ENCODE measurements around the gene JAG2. TPM values are rescaled to one million over a fixed set of nuclear protein-coding genes. Genes with fewer than 3 reads are reported as not detected.

The JAG2 gene
- total and polyA plus RNA-seq, 2 of the 4 experiments (the other 2 are of a cell fraction): 0.18 to 0.58 TPM

- Histone ChIP-seq H3K79me1 (ENCODE audit: low read depth in 1 of 2, low read length in 2 of 2) (no peaks in the 10 kb centered on the region), H3K56ac (ENCODE audit: extremely low read depth, insufficient read depth, low read length) (no peak overlapping the region), H2BK5ac (ENCODE audit: low read depth, low read length, poor library complexity, severe bottlenecking) (no peak overlapping the region), H2AFZ (replicated peaks; ENCODE audit: low read length, poor library complexity) (no peak overlapping the region), H2AK5ac (ENCODE audit: low read depth, low read length) (no peak overlapping the region), H3K18ac (ENCODE audit: low read depth, low read length) (no peak overlapping the region), H2BK120ac (ENCODE audit: low read depth, low read length) (no peak overlapping the region), H3K23ac (ENCODE audit: low read depth, low read length) (no peak overlapping the region), H3K4me3 (ENCODE audit: insufficient read depth, low read depth, low read length) (no peak overlapping the region), H2BK15ac (ENCODE audit: low read depth, low read length) (no peak overlapping the region), H4K20me1 (ENCODE audit: insufficient read depth, low read length) (no peaks in the 10 kb centered on the region), H3K4ac (ENCODE audit: low read depth, low read length) (no peak overlapping the region), H3K4me2 (ENCODE audit: low read depth, low read length) (no peak overlapping the region), H3K9me1 (ENCODE audit: insufficient read depth, low read length) (no peaks in the 10 kb centered on the region), H2BK20ac (ENCODE audit: low read depth, low read length) (no peak overlapping the region), H2AK9ac (replicated peaks; ENCODE audit: low read depth, low read length, poor library complexity) (no peak overlapping the region), H4K91ac (ENCODE audit: insufficient read depth, low read depth, low read length) (no peak overlapping the region), H3K36me3 (ENCODE audit: control insufficient read depth, insufficient read depth, low read length) (no peaks in the 10 kb centered on the region), H3K9ac (ENCODE audit: low read depth, low read length) (no peak overlapping the region), H3K27ac (ENCODE audit: insufficient read depth, low read length) (no peak overlapping the region), H4K5ac (ENCODE audit: low read depth, low read length) (no peak overlapping the region), H4K8ac (ENCODE audit: low read depth in 2 of 2, low read length in 2 of 2) (no peak overlapping the region), H3K14ac (replicated peaks; ENCODE audit: low read depth, low read length) (no peak overlapping the region), H3K27me3 (ENCODE audit: control insufficient read depth, insufficient read depth, low read length) (peaks cover 8% of the 10 kb centered on the region; the same call in 1 of the 2 replicates), H3K9me3 (ENCODE audit: control insufficient read depth, insufficient read depth, low read length) (no peaks in the 10 kb centered on the region), H3K4me1 (ENCODE audit: control insufficient read depth, insufficient read depth, low read length) (no peaks in the 10 kb centered on the region)
- WGBS, 2 experiments (ENCODE audit: extremely low coverage in 2 of 2, insufficient read length in 1 of 2): 88% methylated on average over 15 of the region's 26 CpGs; no CpG with 5 or more reads in 1 of the 2 experiments
- dilution Hi-C loops (cut with HindIII; ENCODE audit: low sequenced_read_pairs, unreplicated experiment): no loop called here
- BruUV-seq (replicated peaks): no TSS peak
- no peak for TF ChIP-seq CEBPB (IDR thresholded peaks at IDR 0.05; ENCODE audit: low read depth, low read length)
- no peak for TF ChIP-seq NFE2L2 (IDR thresholded peaks at IDR 0.05; ENCODE audit: low read depth, low read length)
- TF ChIP-seq MAZ (IDR thresholded peaks at IDR 0.05; ENCODE audit: borderline replicate concordance, low read depth, low read length): no peak
- no peak for TF ChIP-seq USF2 (IDR thresholded peaks at IDR 0.05; ENCODE audit: low read depth, low read length)
- TF ChIP-seq RFX5 (IDR thresholded peaks at IDR 0.05; ENCODE audit: low read depth, low read length): no peak
- ATAC-seq (ENCODE audit: low read depth) (no peak), DNase-seq (no peak)
- ChIA-PET POLR2A (ENCODE audit: unreplicated experiment) (interaction anchor here (0.6 kb wide), 1 partner anchor 22 kb away, joined by 4 read pairs; no protein-coding TSS in a partner anchor), CTCF (no interaction called here)
- intact Hi-C loops (cut with micrococcal nuclease): no loop called here
- in situ Hi-C loops (cut with MboI; ENCODE audit: low sequenced_read_pairs): no loop called here
These were observed 14.7 kb downstream of the JAG2 start for GRCh38 chr14:105153739-105154475.

Data from IMR-90 (cell line).